ENCODE results near the gene BCAS3.

- TF ChIP-seq CTCF (IDR thresholded peaks at IDR 0.05) (no peak), POLR2A (IDR thresholded peaks at IDR 0.05) (no peak)
These were observed 602.7 kb downstream of the BCAS3 start for GRCh38 chr17:61280338-61280737.
